ENCODE results near the gene ATG2B. TPM values are rescaled to one million over a fixed set of nuclear protein-coding genes. Genes with fewer than 3 reads are reported as not detected.

Gene ATG2B
- total RNA-seq, 2 experiments from 2014 or later, result 17.2 to 18.9 TPM

DNA sequence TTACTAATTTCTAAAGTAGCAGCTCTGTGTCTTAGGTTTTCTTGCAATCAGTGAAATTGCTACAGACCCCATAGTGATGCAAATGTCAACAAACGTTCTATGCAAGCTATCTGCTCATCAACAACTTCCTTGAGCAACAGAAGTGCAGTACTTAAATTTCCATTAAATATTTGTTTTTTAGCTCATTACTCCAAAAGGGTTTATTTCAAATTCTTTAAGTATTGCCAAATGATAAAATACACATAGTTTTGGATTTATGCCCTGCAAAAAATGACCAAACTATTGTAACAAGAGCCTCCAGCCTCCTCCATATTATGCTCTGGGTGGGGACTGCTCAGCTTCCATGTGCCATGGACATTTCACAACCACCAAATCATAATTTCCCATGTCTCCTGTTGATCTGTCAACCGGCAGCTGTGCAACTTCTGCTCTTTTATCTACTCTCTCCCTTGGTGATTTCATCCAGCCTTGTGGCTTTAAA, 102.8 kb downstream of the ATG2B start:
- no peaks in the 10 kb centered on the region for H3K4me1 Mint-ChIP-seq
- peaks cover 10% of the 10 kb centered on the region for H3K27me3 Mint-ChIP-seq
- ChIA-PET CTCF (no interaction called here), POLR2A (no interaction called here)
- DNase-seq, result no peak
- no peak overlapping the region for H3K4me3 Mint-ChIP-seq
- no peaks in the 10 kb centered on the region for H3K36me3 Mint-ChIP-seq (ENCODE audit: low read depth)
- H3K9me3 Mint-ChIP-seq, result no peaks in the 10 kb centered on the region
- no peak overlapping the region for H3K27ac Mint-ChIP-seq

DNA sequence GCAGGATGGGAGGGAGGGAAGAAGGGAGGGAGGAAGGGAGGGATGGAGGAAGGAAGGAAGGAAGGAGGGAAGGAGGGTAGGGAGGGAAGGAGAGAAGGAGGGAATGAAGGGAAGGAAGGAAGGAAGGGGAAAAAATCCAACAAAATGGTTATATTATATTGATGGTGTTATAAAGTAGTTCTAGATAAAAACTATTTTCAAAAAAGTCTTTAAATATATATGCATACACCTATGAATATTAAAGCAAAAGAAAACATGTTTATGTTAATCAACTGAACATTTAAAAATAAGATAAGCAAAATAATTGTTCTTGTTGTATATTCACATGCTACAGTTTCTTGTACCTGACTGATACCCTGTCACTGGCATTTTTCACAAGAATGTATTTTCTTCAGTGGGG, 105.2 kb downstream of the ATG2B start:
- no peak overlapping the region for H3K4me3 Mint-ChIP-seq
- peaks cover 10% of the 10 kb centered on the region for H3K27me3 Mint-ChIP-seq
- DNase-seq, result no peak
- H3K9me3 Mint-ChIP-seq, result no peaks in the 10 kb centered on the region
- H3K4me1 Mint-ChIP-seq, result no peaks in the 10 kb centered on the region
- ChIA-PET CTCF (no interaction called here), POLR2A (no interaction called here)
- no peaks in the 10 kb centered on the region for H3K36me3 Mint-ChIP-seq (ENCODE audit: low read depth)
- no peak overlapping the region for H3K27ac Mint-ChIP-seq

DNA sequence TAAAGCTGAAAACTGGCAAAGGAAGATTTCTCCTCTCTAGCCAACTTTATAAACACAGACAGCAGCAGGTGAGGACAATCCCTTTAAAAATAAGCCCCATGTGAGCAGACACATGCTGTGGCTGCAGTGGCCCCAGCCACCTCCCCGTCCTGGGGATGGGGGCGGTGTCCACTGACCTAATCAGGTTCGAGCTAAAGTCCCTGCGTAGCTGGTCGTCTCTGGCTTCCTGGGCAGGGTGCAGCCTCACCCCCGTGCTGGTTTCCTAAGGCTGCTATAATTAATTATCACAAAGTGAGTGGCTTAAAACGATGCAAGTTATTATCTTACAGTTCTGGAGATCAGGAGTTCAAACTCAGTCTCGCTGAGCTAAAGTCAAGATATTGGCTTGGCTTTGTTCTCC, 106.1 kb downstream of the ATG2B start:
- Mint-ChIP-seq H3K4me3 (no peak overlapping the region), H3K36me3 (ENCODE audit: low read depth) (no peaks in the 10 kb centered on the region), H3K27me3 (peaks cover 10% of the 10 kb centered on the region), H3K27ac (no peak overlapping the region), H3K4me1 (no peaks in the 10 kb centered on the region), H3K9me3 (no peaks in the 10 kb centered on the region)
- no peak for DNase-seq
- ChIA-PET CTCF (no interaction called here), POLR2A (no interaction called here)

DNA sequence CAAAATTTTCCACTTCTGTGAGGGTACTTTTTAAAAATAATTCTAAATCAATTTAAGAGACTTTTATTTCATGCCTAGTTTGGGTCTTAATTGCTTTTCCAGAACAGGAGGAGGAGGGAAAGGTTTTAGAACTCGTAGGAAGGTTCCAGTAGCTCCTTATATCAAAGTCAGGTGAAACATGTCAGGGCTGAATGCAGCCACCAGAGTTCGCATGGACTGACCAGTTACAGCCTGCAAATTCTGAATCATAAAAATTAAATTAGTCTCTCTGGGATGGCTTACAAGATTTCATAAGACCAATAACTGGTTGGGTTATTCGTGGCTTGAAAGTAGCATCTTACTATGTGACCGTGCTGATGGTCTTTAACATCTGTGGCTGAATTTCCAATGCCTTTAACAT, 106.7 kb downstream of the ATG2B start:
- Mint-ChIP-seq H3K27me3 (peaks cover 12% of the 10 kb centered on the region), H3K27ac (no peak overlapping the region), H3K4me1 (no peaks in the 10 kb centered on the region), H3K36me3 (ENCODE audit: low read depth) (no peaks in the 10 kb centered on the region), H3K9me3 (no peaks in the 10 kb centered on the region), H3K4me3 (no peak overlapping the region)
- no peak for DNase-seq
- ChIA-PET POLR2A (no interaction called here), CTCF (no interaction called here)

DNA sequence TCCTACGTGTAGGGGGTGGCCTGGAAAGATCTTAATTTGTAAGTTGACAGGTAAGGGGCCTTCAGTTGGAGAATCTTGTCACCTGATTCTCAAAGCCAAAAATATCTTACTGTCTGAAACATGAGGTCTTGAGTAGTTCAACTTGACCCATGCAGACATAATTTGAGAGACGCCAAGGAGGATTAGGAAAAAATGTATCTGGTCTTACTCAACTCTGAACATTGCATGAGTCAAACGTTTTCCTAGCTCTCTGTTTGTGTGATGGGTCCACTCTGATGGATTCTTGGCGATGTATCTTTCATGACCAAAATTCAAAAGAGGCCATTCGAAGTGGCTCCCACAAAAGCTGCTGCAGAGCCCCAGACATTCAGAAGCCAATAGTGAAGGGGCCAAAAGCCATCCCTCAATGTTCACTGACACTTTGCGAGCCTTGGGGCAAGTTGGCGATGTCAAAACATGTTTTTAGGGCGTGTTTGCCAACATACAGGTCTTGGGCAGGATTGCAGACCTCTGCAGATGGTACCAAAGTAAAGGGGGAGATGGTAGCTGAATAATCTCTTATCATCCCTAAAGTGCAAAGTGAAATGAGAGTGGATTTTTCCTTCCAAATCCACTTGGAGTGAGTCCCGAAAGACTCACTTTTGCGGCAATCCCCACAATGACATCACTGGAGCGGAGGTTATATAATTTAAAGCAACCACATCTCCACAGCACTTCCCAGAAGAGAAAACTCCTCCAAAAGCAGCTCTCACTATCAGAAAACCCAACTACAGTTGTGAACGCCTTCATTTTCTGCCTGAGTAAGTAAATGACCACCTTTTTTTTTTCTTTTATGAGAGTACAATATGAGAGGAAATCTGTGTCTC, 107.4 kb downstream of the ATG2B start, which contains the start of gene BDKRB1:
Gene BDKRB1, plus strand, starts transcription at position 710 of the 866 bp plus-strand sequence. CDS start 7,473 bp downstream, outside the sequence.
- DNase-seq, result no peak
- H3K36me3 Mint-ChIP-seq (ENCODE audit: low read depth), result no peaks in the 10 kb centered on the region
- H3K27me3 Mint-ChIP-seq, result peaks cover 9% of the 10 kb centered on the region
- H3K9me3 Mint-ChIP-seq, result no peaks in the 10 kb centered on the region
- H3K27ac Mint-ChIP-seq, result no peak within 1 kb of the TSS
- ChIA-PET CTCF (no interaction called here), POLR2A (no interaction called here)
- no peak within 1 kb of the TSS for H3K4me3 Mint-ChIP-seq
- H3K4me1 Mint-ChIP-seq, result no peaks in the 10 kb centered on the region

DNA sequence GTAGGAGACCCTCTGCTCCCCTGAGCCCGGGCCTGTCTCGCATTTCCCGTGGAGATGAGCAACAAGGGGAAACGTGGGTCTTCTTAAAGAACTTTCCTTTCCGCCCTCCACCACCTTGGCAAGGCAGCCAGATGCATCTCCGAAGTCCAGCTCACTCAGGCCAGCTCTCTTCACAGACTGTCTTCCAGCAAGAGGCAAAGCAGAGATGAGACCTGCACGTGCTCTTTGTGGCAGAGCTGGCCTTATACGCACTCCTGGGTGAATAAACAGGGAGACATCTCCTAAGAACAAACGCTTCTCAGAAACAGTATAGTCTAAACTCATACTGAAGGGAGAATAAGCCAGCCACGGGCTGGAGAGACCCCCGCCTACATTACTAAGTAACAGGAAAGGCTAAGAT, 108.5 kb downstream of the ATG2B start:
- DNase-seq, result no peak
- H3K36me3 Mint-ChIP-seq (ENCODE audit: low read depth), result no peaks in the 10 kb centered on the region
- no peaks in the 10 kb centered on the region for H3K4me1 Mint-ChIP-seq
- POLR2A ChIA-PET, result no interaction called here
- peaks cover 6% of the 10 kb centered on the region for H3K27me3 Mint-ChIP-seq
- CTCF ChIA-PET, result no interaction called here
- no peak overlapping the region for H3K4me3 Mint-ChIP-seq
- no peaks in the 10 kb centered on the region for H3K9me3 Mint-ChIP-seq
- H3K27ac Mint-ChIP-seq, result no peak overlapping the region

DNA sequence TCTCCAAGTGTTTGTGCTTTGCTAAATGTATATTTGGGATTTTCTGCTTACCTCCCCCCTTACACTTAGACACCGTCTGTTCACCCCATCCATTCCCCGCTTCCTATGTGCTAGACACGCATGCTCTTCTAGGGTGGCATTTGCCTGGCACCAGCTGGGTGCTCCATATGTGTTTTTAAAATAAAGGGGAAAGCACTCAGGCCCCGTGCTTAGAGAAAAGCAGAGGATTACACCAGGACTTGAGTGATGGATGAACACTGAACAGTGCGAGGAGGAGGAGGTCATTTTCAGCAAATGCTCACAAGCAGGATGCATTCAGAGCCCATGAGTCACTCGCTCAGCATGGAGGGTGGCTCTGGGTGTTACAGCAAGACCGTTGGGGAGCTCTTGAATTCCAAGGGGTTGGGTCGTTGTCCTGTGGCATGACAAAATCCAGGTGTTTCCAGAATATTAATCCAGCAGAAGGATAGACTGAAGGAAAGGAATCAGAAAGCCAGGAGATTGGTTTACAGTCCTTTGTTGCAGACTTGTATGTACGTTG, 110.1 kb downstream of the ATG2B start:
- no peaks in the 10 kb centered on the region for H3K9me3 Mint-ChIP-seq
- CTCF ChIA-PET, result interaction anchor here (0.6 kb wide), 1 partner anchor 159 kb away, joined by 3 read pairs; no protein-coding TSS in a partner anchor

DNA sequence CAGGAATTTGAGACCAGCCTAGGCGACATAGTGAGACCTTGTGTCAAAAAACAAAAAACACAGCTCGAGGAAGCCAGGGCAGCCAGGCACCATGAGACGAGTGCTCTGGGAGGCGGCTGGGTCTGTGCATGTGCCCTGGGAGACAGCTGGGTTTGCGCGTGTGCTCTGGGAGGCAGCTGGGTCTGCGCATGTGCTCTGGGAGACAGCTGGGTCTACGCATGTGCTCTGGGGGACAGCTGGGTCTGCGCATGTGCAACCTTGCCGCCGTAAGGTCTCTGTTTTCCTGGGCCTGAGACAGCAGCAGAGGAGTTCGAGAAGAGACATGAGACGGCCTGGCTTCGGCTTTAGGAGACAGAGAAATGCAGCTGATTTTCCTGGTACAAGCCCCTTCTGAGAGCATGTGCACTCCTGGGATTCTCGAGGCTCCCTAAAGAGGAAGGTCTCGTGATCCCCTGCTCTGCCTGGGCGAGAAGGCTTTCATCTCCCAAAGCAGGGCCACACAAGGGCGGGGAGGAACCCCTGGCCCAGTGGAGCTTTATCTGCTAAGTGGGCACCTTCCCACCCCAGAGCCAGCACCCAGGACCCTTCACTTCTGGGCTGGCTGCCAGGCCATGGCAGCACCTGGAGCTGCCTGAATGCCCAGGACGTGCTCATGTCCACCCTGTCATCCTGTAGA, 110.7 kb downstream of the ATG2B start:
- ChIA-PET POLR2A (no interaction called here), CTCF (no interaction called here)
- no peaks in the 10 kb centered on the region for H3K4me1 Mint-ChIP-seq
- DNase-seq, result no peak
- H3K27me3 Mint-ChIP-seq, result peaks cover 7% of the 10 kb centered on the region
- no peak overlapping the region for H3K27ac Mint-ChIP-seq
- no peaks in the 10 kb centered on the region for H3K36me3 Mint-ChIP-seq (ENCODE audit: low read depth)
- H3K9me3 Mint-ChIP-seq, result no peaks in the 10 kb centered on the region
- H3K4me3 Mint-ChIP-seq, result no peak overlapping the region

More for the DNA sequence above, 110.1 kb downstream of the ATG2B start:
- no peaks in the 10 kb centered on the region for H3K4me1 Mint-ChIP-seq
- POLR2A ChIA-PET, result no interaction called here
- no peaks in the 10 kb centered on the region for H3K36me3 Mint-ChIP-seq (ENCODE audit: low read depth)
- H3K4me3 Mint-ChIP-seq, result no peak overlapping the region
- H3K27me3 Mint-ChIP-seq, result peaks cover 7% of the 10 kb centered on the region
- no peak for DNase-seq
- H3K27ac Mint-ChIP-seq, result no peak overlapping the region

DNA sequence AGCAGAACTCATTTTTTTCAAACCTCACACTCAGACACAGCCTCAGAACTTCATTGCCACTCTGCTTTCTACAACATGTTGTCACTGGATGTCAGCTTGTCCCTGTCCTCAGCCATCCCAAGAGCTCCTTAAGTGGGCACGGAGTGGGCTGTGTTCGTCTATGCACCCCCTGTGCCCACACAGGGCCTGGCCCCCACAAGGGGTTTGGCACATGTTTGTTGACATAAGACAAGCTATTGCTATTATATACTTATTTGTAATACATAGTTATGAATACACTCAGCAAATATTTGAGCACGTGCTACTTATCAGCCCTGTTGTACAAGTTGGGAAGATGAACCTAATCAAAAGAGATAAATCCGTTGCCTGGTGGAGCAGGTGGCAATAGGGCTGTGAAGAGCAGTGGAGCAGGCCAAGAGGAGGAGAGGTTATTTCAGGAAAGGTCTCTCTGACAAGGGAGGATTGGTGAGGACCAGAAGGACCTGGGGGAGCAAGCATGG, 111.4 kb downstream of the ATG2B start:
- Mint-ChIP-seq H3K27me3 (peaks cover 5% of the 10 kb centered on the region), H3K4me3 (no peak overlapping the region), H3K9me3 (no peaks in the 10 kb centered on the region), H3K27ac (no peak overlapping the region), H3K4me1 (no peaks in the 10 kb centered on the region), H3K36me3 (ENCODE audit: low read depth) (no peaks in the 10 kb centered on the region)
- DNase-seq, result no peak
- ChIA-PET CTCF (no interaction called here), POLR2A (no interaction called here)

DNA sequence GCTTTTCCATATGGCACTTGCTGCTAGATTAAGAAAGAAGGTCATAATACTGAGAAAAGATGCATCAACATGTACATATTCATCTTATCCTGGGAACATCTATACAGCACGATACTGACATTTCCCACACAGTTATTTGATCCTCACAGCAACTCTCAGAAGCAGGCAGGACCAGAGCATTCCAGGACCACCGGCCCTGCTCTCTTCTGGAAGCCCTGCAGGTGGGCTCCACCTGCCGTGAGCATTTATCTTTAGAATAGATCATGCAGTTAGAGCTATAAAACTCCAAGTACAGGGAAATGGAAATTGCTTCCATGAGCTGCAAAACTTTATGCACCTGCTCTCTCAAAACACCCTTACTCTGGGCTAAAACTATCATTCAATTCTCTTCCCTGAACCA, 112.7 kb downstream of the ATG2B start:
- Mint-ChIP-seq H3K27me3 (peaks cover 5% of the 10 kb centered on the region), H3K27ac (no peak overlapping the region), H3K4me3 (no peak overlapping the region), H3K4me1 (no peaks in the 10 kb centered on the region), H3K36me3 (ENCODE audit: low read depth) (no peaks in the 10 kb centered on the region), H3K9me3 (no peaks in the 10 kb centered on the region)
- no peak for DNase-seq
- CTCF ChIA-PET, result no interaction called here
- POLR2A ChIA-PET, result no interaction called here

DNA sequence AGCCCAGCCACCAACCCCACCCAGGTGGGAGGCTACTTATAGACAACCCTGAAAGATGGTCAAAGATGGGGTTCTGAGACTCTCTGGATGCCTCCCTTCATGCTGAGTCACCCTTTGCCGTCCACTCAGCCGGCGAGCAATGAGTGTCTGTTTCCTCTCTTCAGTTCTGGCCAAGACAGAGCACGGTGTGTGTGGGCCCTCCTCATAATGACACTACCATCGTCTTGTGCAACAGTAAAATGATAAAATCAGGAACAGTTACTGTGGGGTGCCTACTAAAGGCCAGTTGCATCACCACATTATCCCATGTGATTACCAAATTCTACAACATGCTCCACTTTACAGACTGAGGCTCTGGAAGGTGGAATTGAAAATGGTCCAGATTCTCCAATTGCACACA, 114.1 kb downstream of the ATG2B start:
- H3K36me3 Mint-ChIP-seq (ENCODE audit: low read depth), result no peaks in the 10 kb centered on the region
- no peak overlapping the region for H3K4me3 Mint-ChIP-seq
- ChIA-PET CTCF (no interaction called here), POLR2A (no interaction called here)
- DNase-seq, result no peak
- H3K4me1 Mint-ChIP-seq, result no peaks in the 10 kb centered on the region
- no peak overlapping the region for H3K27ac Mint-ChIP-seq
- H3K9me3 Mint-ChIP-seq, result no peaks in the 10 kb centered on the region
- peaks cover 5% of the 10 kb centered on the region for H3K27me3 Mint-ChIP-seq

DNA sequence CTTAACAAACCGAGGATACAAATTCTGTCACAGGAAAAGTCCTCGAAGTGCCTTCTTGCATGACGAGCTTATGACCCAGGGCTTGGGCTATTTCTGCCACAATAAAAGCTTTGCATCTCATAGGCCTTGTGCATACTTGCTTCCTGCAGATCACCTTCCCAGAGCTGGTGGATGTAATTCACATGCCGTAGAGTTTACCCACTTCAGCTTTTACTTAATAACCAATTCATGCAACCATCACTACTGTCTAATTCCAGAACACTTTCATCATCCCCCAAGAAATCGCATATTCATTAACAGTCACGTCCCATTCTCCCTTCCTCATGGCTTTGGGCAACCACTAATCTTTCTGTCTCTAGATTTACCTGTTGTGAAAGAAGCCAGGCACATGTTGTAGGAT, 116.1 kb downstream of the ATG2B start:
- no peak overlapping the region for H3K27ac Mint-ChIP-seq
- CTCF ChIA-PET, result interaction anchor here (1.3 kb wide), 1 partner anchor 27 kb away, joined by 4 read pairs; no protein-coding TSS in a partner anchor

DNA sequence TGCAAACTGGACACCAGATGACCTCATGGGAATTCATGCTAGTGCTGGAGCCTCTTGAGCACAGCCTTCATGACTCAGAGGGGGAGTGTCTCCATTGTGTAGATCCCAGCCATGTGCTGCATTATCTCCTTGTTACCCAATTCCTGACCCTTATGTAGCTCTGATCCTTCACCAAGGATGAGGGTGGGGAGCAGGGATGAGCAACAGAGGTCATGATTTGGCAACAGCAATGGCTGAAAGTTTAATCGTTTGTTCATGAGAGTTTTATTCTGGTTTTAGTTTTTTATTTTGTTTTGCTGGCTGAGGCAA, 116.6 kb downstream of the ATG2B start:
- Mint-ChIP-seq H3K9me3 (no peaks in the 10 kb centered on the region), H3K27ac (no peak overlapping the region), H3K4me1 (no peaks in the 10 kb centered on the region), H3K36me3 (ENCODE audit: low read depth) (no peaks in the 10 kb centered on the region), H3K4me3 (no peak overlapping the region), H3K27me3 (peaks cover 4% of the 10 kb centered on the region)
- no peak for DNase-seq
- CTCF ChIA-PET, result interaction anchor here (1.3 kb wide), 1 partner anchor 27 kb away, joined by 4 read pairs; no protein-coding TSS in a partner anchor
- POLR2A ChIA-PET, result no interaction called here

More for the DNA sequence above, 116.1 kb downstream of the ATG2B start:
- Mint-ChIP-seq H3K9me3 (no peaks in the 10 kb centered on the region), H3K4me3 (no peak overlapping the region), H3K27me3 (peaks cover 5% of the 10 kb centered on the region), H3K4me1 (no peaks in the 10 kb centered on the region), H3K36me3 (ENCODE audit: low read depth) (no peaks in the 10 kb centered on the region)
- POLR2A ChIA-PET, result no interaction called here
- no peak for DNase-seq
